ENCODE measurements around the gene SLC22A5.

DNA sequence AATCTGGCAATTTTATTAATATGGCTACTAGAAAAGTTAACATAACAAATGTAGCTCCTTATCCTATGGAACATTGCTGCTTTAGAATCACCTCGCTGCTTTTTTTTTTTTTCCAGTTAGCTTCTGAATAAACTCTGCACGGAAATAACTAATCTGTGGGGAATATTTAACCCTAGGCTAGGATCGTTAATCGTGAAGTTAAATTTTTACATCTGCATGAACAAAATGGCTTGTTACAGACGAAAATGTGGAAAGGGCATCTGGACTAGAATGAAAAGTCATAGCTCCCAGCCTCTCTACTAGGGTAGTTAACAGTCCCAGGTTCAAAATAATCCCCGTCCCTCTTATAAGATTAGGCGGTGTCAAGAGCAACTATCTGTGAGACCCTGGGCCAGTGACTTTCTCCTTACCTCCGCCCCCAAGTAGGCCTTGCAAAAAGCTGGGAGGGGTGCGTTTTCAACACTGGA, 470 bp upstream of the SLC22A5 start:
- TF ChIP-seq POLR2AphosphoS5 (IDR thresholded peaks at IDR 0.05; ENCODE audit: low read depth, low read length), result no peak
- TF ChIP-seq, protein P1, sequence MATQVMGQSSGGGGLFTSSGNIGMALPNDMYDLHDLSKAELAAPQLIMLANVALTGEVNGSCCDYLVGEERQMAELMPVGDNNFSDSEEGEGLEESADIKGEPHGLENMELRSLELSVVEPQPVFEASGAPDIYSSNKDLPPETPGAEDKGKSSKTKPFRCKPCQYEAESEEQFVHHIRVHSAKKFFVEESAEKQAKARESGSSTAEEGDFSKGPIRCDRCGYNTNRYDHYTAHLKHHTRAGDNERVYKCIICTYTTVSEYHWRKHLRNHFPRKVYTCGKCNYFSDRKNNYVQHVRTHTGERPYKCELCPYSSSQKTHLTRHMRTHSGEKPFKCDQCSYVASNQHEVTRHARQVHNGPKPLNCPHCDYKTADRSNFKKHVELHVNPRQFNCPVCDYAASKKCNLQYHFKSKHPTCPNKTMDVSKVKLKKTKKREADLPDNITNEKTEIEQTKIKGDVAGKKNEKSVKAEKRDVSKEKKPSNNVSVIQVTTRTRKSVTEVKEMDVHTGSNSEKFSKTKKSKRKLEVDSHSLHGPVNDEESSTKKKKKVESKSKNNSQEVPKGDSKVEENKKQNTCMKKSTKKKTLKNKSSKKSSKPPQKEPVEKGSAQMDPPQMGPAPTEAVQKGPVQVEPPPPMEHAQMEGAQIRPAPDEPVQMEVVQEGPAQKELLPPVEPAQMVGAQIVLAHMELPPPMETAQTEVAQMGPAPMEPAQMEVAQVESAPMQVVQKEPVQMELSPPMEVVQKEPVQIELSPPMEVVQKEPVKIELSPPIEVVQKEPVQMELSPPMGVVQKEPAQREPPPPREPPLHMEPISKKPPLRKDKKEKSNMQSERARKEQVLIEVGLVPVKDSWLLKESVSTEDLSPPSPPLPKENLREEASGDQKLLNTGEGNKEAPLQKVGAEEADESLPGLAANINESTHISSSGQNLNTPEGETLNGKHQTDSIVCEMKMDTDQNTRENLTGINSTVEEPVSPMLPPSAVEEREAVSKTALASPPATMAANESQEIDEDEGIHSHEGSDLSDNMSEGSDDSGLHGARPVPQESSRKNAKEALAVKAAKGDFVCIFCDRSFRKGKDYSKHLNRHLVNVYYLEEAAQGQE (IDR thresholded peaks at IDR 0.05; ENCODE audit: insufficient read depth in 1 of 2, low read depth in 2 of 2, low read length in 2 of 2), result no peak
- TF ChIP-seq SIN3A (IDR thresholded peaks at IDR 0.05; ENCODE audit: borderline replicate concordance, insufficient read depth, low read length), result no peak
